WTC11 (cell line): ENCODE results near the gene COX14. TPM values are rescaled to one million over a fixed set of nuclear protein-coding genes. Genes with fewer than 3 reads are reported as not detected.

ENCODE experiments used
- ATAC-seq: fragments of 200-7000 bp; cut with Tn5 transposase; 2 replicates; pipeline ENCODE4 v1.10.0; 2021; ENCODE audit warnings: mild to moderate bottlenecking, moderate library complexity
- CTCF ChIA-PET: fragments of 300-600 bp; sonication (Branson Sonifier 250); formaldehyde crosslinking; loops from one replicate; lab custom pipeline; 2021; ENCODE audit warnings: antibody characterized with exemption; lab: Charles Lee
- POLR2A ChIA-PET: fragments of 350-600 bp; sonication (Branson Sonifier 250); formaldehyde crosslinking; loops from one replicate; lab custom pipeline; 2021; ENCODE audit warnings: antibody characterized with exemption; lab: Charles Lee
- DNase-seq: peaks from one replicate; pipeline ENCODE4 v3.0.0; 2021; ENCODE audit warnings: low spot score
- H3K27ac Mint-ChIP-seq: 2 replicates; pipeline ENCODE4 v1.8.0; 2021; ENCODE audit warnings: mixed read lengths
- H3K27me3 Mint-ChIP-seq: 2 replicates; pipeline ENCODE4 v1.8.0; 2021; ENCODE audit warnings: low read depth, mild to moderate bottlenecking, moderate library complexity, mixed read lengths
- H3K36me3 Mint-ChIP-seq: 2 replicates; pipeline ENCODE4 v1.8.0; 2021; ENCODE audit warnings: mixed read lengths
- H3K4me1 Mint-ChIP-seq: 2 replicates; pipeline ENCODE4 v1.8.0; 2022; ENCODE audit warnings: mixed read lengths
- H3K4me3 Mint-ChIP-seq: 2 replicates; pipeline ENCODE4 v1.8.0; 2021; ENCODE audit warnings: mild to moderate bottlenecking, moderate library complexity, mixed read lengths
- H3K9me3 Mint-ChIP-seq: 2 replicates; pipeline ENCODE4 v1.8.0; 2021; ENCODE audit warnings: mixed read lengths
- ARID4B ChIP-seq: sonication (generic); formaldehyde crosslinking; IDR thresholded peaks from 2 replicates; pipeline ENCODE4 v1.8.0; 2023; ENCODE audit warnings: missing genetic modification reagents, mild to moderate bottlenecking, borderline replicate concordance
- CBFB ChIP-seq: sonication (generic); formaldehyde crosslinking; IDR thresholded peaks from 2 replicates; pipeline ENCODE4 v1.8.1; 2022; ENCODE audit warnings: mild to moderate bottlenecking, low read depth, missing genetic modification reagents
- ETV6 ChIP-seq: sonication (generic); formaldehyde crosslinking; IDR thresholded peaks from 2 replicates; pipeline ENCODE4 v1.8.1; 2022; ENCODE audit warnings: mild to moderate bottlenecking, missing genetic modification reagents
- FOXK1 ChIP-seq: sonication (generic); formaldehyde crosslinking; IDR thresholded peaks from 2 replicates; pipeline ENCODE4 v1.8.0; 2022; ENCODE audit warnings: mild to moderate bottlenecking, moderate library complexity, missing genetic modification reagents
- HMGA2 ChIP-seq: fragments of 250-450 bp; sonication (Bioruptor Pico); IDR thresholded peaks from 2 replicates; pipeline ENCODE4 v1.4.0; 2021; ENCODE audit warnings: mild to moderate bottlenecking, moderate library complexity
- NFYB ChIP-seq: sonication (generic); formaldehyde crosslinking; conservative IDR thresholded peaks from 2 replicates; pipeline ENCODE4 v1.8.0; 2022; ENCODE audit warnings: low read depth, missing genetic modification reagents
- OVOL2 ChIP-seq: fragments of 250-450 bp; sonication (Bioruptor Pico); IDR thresholded peaks from 2 replicates; pipeline ENCODE4 v1.9.0; 2021; ENCODE audit warnings: mild to moderate bottlenecking, borderline replicate concordance
- RELA ChIP-seq: sonication (generic); formaldehyde crosslinking; IDR thresholded peaks from 2 replicates; pipeline ENCODE4 v1.8.1; 2022; ENCODE audit warnings: missing genetic modification reagents, mild to moderate bottlenecking, borderline replicate concordance
- TEAD1 ChIP-seq: sonication (generic); formaldehyde crosslinking; IDR thresholded peaks from 2 replicates; pipeline ENCODE4 v1.8.0; 2022; ENCODE audit warnings: mild to moderate bottlenecking, missing genetic modification reagents
- USF1 ChIP-seq: sonication (generic); formaldehyde crosslinking; IDR thresholded peaks from 2 replicates; pipeline ENCODE4 v1.8.0; 2022; ENCODE audit warnings: mild to moderate bottlenecking, missing genetic modification reagents
- USF2 ChIP-seq: sonication (generic); formaldehyde crosslinking; IDR thresholded peaks from 2 replicates; pipeline ENCODE4 v1.8.1; 2023; ENCODE audit warnings: mild to moderate bottlenecking, missing genetic modification reagents, moderate library complexity
- ZNF138 ChIP-seq: sonication (generic); formaldehyde crosslinking; conservative IDR thresholded peaks from 2 replicates; pipeline ENCODE4 v1.8.1; 2022; ENCODE audit warnings: mild to moderate bottlenecking, moderate library complexity, missing genetic modification reagents
- total RNA-seq: library from RNA; stranded (reverse); gene quantifications from 3 replicates; pipeline ENCODE4 v1.2.3, GENCODE V29; 2021
- TF ChIP-seq, protein P1 (sequence below): sonication (generic); formaldehyde crosslinking; IDR thresholded peaks from 2 replicates; pipeline ENCODE4 v1.8.0; 2022; ENCODE audit warnings: missing genetic modification reagents
- TF ChIP-seq, protein P2 (sequence below): sonication (generic); formaldehyde crosslinking; IDR thresholded peaks from 2 replicates; pipeline ENCODE4 v1.8.0; 2022; ENCODE audit warnings: mild to moderate bottlenecking, missing genetic modification reagents
- TF ChIP-seq, protein P3 (sequence below): fragments of 250-450 bp; sonication (Bioruptor Pico); conservative IDR thresholded peaks from 2 replicates; pipeline ENCODE4 v1.9.0; 2021; ENCODE audit warnings: mild to moderate bottlenecking

COX14 gene
- total RNA-seq, 1 experiment from 2014 or later: 41.4 TPM

DNA sequence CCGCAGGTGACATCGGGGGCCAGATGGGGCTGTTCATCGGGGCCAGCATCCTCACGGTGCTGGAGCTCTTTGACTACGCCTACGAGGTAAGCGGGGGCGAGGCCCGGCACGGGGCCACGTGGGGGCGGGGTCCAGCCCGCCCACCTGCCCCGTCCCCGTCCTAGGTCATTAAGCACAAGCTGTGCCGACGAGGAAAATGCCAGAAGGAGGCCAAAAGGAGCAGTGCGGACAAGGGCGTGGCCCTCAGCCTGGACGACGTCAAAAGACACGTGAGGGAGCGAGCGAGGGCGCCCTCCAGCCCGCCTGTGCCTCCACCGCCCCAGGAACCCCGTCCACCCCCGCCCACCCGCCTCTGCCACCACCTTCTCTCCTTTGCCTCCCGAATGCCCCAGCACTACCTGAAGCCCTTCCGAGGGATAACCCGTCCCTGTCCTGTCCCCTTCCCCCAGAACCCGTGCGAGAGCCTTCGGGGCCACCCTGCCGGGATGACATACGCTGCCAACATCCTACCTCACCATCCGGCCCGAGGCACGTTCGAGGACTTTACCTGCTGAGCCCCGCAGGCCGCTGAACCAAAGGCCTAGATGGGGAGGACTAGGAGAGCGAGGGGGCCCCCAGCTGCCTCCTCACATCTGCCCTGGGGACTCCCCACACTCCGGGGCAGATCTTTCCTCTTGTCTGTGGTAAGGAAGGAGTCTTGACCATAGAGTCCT, 30.8 kb upstream of the COX14 start:
- Mint-ChIP-seq H3K4me3 (peak overlapping the region; percentile 54), H3K36me3 (no peaks in the 10 kb centered on the region), H3K27me3 (peaks cover 32% of the 10 kb centered on the region), H3K9me3 (no peaks in the 10 kb centered on the region), H3K4me1 (peaks cover 24% of the 10 kb centered on the region), H3K27ac (no peak overlapping the region)
- ChIA-PET CTCF (interaction anchor here (0.7 to 1.5 kb wide), 4 partner anchors 11 to 233 kb away, joined by 3 to 15 read pairs (median 7); no protein-coding TSS in a partner anchor), POLR2A (interaction anchor here (0.5 to 0.6 kb wide), 2 partner anchors 31 to 557 kb away, joined by 3 to 4 read pairs; partner anchors contain the start of gene COX14)
- ATAC-seq (peak; percentile 3; the same call in 1 of the 2 replicates), DNase-seq (peak; percentile 47)
- TF ChIP-seq TEAD1 (CRISPR knock-in tag) (0 out of 2 replicates have a peak, but pooled peaks have one; percentile 47), HMGA2 (no peak), USF2 (CRISPR knock-in tag) (peak; percentile 62), RELA (0 out of 2 replicates have a peak, but pooled peaks have one; percentile 53), ZNF138 (CRISPR knock-in tag) (no peak), NFYB (CRISPR knock-in tag) (no peak), CBFB (no peak), FOXK1 (CRISPR knock-in tag) (peak; percentile 32; the same call in 1 of the 2 replicates), ETV6 (CRISPR knock-in tag) (no peak), USF1 (CRISPR knock-in tag) (peak; percentile 76; the same call in 1 of the 2 replicates), OVOL2 (CRISPR knock-in tag) (no peak), ARID4B (0 out of 2 replicates have a peak, but pooled peaks have one; percentile 42)
- TF ChIP-seq, protein P1, sequence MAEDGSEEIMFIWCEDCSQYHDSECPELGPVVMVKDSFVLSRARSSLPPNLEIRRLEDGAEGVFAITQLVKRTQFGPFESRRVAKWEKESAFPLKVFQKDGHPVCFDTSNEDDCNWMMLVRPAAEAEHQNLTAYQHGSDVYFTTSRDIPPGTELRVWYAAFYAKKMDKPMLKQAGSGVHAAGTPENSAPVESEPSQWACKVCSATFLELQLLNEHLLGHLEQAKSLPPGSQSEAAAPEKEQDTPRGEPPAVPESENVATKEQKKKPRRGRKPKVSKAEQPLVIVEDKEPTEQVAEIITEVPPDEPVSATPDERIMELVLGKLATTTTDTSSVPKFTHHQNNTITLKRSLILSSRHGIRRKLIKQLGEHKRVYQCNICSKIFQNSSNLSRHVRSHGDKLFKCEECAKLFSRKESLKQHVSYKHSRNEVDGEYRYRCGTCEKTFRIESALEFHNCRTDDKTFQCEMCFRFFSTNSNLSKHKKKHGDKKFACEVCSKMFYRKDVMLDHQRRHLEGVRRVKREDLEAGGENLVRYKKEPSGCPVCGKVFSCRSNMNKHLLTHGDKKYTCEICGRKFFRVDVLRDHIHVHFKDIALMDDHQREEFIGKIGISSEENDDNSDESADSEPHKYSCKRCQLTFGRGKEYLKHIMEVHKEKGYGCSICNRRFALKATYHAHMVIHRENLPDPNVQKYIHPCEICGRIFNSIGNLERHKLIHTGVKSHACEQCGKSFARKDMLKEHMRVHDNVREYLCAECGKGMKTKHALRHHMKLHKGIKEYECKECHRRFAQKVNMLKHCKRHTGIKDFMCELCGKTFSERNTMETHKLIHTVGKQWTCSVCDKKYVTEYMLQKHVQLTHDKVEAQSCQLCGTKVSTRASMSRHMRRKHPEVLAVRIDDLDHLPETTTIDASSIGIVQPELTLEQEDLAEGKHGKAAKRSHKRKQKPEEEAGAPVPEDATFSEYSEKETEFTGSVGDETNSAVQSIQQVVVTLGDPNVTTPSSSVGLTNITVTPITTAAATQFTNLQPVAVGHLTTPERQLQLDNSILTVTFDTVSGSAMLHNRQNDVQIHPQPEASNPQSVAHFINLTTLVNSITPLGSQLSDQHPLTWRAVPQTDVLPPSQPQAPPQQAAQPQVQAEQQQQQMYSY (CRISPR knock-in tag): no peak
- TF ChIP-seq, protein P2, sequence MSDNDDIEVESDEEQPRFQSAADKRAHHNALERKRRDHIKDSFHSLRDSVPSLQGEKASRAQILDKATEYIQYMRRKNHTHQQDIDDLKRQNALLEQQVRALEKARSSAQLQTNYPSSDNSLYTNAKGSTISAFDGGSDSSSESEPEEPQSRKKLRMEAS (CRISPR knock-in tag): peak; percentile 77; the same call in 1 of the 2 replicates
- TF ChIP-seq, protein P3, sequence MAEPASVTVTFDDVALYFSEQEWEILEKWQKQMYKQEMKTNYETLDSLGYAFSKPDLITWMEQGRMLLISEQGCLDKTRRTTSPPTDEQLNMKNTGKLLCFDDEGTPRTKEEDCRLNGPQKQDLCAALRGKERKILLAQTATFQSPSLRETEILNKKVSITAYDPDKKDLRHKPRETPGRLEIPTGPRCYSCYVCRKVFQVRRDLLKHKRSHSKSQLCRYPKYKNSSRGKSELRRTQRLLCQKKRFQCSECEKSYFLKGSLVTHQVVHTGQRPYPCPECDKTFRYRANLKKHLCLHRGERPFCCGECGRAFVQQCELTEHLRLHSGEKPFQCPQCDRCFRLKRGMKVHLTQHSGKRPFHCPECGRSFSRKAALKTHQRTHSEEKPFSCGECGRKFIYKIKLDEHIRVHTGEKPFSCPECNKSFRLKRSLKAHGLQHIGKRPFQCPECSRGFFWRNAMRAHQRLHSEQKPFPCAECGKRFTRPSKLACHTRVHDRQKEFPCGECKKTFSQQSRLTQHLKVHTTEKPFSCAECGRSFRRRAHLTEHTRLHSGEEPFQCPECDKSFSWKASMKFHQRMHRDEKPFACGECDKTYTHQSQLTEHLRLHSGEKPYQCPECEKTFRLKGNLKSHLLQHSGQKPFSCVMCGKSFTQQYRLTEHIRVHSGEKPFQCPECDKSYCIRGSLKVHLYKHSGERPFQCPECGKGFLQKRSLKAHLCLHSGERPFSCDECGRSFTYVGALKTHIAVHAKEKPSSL (CRISPR knock-in tag): no peak
